Uterus (tissue), 2 donors: ENCODE results near the gene PLAA.

Experiments used
- POLR2A ChIP-seq, 2 donors: fragments of 450-650 bp; IDR thresholded peaks; one replicate each; pipeline ENCODE4 v1.6.1; 2016; ENCODE audit warnings: antibody characterized with exemption in 2 of 2, mild to moderate bottlenecking in 1 of 2, moderate library complexity in 1 of 2
- TF ChIP-seq, protein P1 (sequence below), 4 experiments: fragments of 200-600 bp in 2 of 4; fragments of 450-650 bp in 2 of 4; sonication (generic) in 2 of 4; IDR thresholded peaks; one replicate each; pipeline ENCODE4 v1.5.1; 2016 to 2019; ENCODE audit warnings: antibody characterized with exemption in 4 of 4, mild to moderate bottlenecking in 2 of 4, moderate library complexity in 1 of 4

DNA sequence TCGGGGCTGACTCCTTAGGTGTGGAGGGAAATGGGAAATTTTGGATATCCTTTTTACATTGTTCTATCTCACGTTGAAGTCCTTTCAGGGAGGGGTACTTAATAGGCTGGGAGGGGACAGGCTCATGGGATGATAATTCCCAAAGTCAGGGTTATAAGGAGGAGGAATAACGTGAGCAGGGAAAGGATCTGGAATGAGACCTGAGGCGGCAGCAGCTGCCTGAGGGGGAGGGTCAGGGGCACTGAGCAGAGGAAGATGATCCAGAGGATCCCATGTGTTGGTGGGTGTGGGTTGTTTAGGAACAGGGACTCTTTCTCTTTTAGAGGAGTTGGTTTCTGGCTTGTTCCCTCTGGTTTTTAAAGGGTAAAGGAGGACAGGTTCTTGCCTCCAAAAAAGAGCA is 27.9 kb upstream of the PLAA start:
- TF ChIP-seq, protein P1, sequence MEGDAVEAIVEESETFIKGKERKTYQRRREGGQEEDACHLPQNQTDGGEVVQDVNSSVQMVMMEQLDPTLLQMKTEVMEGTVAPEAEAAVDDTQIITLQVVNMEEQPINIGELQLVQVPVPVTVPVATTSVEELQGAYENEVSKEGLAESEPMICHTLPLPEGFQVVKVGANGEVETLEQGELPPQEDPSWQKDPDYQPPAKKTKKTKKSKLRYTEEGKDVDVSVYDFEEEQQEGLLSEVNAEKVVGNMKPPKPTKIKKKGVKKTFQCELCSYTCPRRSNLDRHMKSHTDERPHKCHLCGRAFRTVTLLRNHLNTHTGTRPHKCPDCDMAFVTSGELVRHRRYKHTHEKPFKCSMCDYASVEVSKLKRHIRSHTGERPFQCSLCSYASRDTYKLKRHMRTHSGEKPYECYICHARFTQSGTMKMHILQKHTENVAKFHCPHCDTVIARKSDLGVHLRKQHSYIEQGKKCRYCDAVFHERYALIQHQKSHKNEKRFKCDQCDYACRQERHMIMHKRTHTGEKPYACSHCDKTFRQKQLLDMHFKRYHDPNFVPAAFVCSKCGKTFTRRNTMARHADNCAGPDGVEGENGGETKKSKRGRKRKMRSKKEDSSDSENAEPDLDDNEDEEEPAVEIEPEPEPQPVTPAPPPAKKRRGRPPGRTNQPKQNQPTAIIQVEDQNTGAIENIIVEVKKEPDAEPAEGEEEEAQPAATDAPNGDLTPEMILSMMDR (IDR thresholded peaks at IDR 0.05), result no peak
- no peak for TF ChIP-seq POLR2A (IDR thresholded peaks at IDR 0.05)
